Measurements from ENCODE around the gene ARFGAP2.

The ARFGAP2 gene

DNA sequence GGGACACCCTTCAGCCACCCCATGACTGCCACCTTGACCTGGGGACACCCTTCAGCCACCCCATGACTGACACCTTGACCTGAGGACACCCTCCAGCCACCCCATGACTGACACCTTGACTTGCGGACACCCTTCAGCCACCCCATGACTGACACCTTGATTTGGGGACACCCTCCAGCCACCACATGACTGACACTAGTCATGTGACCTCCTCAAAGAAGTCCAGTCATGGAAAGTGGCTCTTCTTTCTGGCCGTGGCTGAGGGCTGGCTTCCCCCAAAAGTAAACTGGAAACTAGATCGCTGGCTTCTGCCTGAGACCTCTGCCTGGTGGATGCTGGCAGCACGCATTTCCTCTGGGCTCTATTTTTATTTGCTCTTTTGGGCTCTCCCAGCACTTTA is 28.4 kb downstream of the ARFGAP2 start:
- no peak for DNase-seq (ENCODE audit: low spot score)

DNA sequence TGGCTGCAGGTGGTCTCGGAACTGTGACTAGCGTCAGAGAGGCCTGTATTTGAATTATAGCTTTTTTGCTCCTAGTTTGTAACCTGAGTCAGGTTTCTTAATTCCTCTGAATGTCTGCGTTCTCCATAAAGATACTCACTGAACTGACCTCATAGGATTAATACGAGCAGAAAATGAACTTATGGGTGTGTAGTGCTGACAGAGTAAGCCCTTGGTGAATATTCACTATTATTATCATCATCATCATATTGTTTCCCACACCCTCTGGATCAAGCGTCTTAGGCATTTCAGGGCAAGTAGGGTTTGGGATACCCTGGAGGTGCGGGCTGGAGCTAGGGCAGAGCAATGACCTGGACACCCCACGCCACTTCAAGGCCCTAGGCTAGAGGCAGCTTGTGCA is 29.0 kb downstream of the ARFGAP2 start:
- DNase-seq (ENCODE audit: low spot score), result no peak

DNA sequence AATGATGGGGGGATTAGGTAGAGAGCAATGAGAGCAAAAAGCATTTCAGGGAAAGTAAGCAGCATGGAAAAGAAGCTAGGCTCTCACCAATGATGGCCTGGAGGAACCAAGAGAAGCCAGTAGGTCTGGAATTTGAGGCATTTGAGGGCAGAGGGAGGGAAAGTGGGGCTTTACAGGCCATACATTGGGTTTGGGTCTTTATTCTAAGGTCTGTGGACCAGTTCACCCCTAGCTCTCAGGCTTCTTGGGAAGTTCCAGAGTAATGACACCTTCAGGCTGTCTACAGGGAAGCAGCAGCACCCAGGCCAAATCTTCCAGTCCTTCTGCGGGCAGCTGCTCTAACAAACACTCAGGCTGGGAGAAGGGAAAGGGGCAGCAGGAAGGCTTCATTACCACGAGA is 29.4 kb downstream of the ARFGAP2 start:
- DNase-seq (ENCODE audit: low spot score), result no peak

DNA sequence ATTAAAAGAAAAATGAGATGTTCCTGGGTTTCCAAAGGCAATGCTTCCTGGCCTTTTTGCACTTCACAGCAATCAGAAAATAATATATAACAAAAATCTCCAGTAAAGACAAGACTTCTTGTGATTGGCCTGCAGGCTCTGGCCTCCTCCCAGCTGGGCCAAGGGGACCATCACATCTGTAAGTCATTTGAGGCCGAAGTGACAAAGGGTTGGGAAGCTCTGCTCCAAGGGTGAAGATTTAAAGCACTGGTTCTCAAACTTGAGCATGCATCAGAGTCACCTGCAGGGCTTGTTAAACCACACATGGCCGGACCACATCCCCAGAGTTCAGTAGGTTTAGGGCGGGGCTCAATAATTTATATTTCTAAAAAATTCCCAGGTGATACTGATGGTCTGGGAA is 32.1 kb downstream of the ARFGAP2 start:
- DNase-seq (ENCODE audit: low spot score), result no peak

DNA sequence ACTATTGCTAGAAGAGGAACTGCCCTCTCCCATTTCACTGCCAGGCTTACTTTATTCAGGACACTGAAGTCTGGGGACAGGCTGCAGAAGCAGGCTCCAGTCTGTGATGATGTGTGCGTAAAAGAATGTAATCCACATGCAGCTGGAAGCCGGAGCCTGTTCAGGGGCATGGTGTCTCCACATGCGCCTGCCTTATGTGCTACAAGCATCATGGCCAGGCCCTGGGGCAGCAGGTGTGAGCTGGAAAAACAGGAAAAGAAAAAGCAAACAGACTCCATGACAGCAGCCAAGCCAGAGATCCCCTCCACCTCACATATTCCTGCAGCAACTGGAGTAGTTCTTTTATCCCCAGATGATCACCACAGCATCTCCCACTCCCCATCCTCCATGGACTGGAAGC is 33.4 kb downstream of the ARFGAP2 start:
- no peak for DNase-seq (ENCODE audit: low spot score)

DNA sequence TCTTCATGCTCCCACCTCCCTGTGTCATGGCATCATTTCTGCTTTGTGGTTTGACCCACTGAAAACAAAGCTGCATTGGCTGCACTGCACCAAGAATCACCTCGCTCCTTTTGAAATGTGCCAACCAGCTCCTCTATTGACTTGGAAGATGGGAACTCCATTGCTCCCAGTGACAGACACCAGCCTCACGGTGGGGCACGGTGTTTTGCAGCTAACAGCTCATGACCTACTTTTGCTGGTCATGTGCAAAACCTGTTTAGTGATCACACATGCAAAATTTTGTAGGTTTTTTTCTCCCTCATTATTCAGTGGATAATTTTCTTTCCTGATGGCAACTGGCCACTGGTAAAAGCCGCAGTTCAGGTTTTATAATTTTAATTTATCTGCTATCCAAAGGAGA is 36.8 kb downstream of the ARFGAP2 start:
- no peak for DNase-seq (ENCODE audit: low spot score)

DNA sequence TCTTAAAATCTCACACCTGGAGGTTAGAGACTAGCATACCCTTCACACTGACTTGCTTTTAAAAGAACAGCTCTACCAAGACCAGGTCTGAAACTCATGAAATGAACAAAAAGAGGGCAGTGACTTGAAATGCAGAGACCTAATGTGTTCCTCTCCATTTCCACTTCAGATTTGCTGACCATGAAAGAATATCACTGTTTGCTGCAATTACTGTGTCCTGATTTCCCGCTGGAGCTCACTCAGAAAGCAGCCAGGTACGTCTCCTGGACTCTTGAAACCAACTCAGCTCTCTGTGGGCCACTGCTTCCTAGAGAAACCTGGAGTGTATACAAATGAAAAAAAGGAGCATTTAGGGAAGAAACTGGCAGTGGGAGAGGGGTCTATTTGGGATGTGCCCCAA is 39.2 kb downstream of the ARFGAP2 start:
- no peak for DNase-seq (ENCODE audit: low spot score)

DNA sequence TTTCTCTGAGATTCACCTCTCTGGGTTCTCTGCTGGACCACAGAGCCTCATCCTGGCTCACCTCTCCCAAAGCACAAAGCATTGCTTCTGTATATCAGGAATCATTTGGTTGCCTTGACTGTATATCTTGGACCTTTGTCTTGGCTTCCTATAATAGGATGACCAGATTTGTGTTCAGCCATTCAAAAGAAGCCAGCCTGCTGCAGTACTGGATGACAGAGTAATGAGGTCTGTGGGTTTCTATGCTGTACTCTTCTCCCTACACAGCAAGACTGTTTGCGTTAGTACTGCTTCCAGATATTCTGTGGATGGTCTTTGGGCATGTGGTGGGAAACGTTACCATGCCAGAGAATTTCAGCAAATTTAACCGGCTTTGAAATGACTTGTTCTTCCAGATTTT is 39.8 kb downstream of the ARFGAP2 start:
- no peak for DNase-seq (ENCODE audit: low spot score)

DNA sequence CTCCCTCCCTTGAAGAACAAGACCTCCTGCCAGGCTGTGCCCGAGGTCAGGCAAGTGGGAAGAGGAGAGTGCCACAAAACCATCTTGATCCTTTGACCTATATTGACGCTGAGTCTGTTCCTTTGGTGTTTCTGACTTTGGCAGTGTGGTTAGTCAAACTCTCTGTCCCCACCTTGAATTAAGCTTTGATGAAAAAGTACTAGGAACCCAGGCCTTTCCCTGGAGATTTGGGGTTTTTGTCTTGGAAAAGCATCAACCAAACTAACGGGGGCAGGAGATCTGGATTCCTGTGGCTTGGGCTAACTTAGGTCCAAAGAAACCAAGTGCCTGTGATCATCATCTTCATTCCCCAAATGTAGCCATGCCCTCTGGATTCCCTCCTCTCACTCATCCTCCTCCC is 40.4 kb downstream of the ARFGAP2 start:
- no peak for DNase-seq (ENCODE audit: low spot score)

DNA sequence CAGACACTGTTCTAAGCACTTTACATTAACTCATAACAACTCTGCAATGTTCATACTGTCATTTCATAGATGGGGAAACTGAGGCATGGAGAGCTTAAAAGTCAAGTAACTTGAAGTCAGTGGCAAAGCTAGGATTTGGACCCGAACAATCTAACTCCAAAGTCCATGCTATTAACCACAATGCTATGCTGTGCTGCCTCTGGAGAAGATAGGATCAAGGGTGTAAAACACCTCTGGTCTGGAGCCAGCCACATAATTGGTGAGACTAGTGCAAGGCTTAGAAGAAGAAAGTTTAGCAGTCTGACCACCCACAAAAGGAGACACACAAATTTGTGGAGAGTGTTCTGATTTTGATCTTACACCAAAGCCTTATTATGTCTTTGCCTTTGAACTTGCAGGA is 43.7 kb downstream of the ARFGAP2 start:
- no peak for DNase-seq (ENCODE audit: low spot score)

DNA sequence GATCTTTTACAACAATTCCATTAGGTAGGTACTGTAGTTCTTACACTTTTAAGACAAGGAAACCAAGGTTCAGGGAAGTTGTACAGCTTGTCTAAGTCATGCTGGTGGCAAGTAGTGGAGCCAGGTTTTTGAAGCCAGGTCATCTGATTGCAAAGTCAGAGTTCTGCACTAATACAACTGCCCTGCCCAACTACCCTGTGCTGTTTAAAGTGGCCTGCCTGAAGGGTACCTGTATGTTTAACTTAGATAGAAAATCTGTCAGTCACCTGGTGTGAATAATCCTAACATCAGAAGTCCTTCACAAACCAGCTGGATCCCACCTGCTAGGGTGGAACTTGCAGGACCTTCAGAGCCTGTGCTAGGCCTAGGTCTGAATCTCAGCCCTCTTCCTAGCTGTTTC is 44.2 kb downstream of the ARFGAP2 start:
- no peak for DNase-seq (ENCODE audit: low spot score)

DNA sequence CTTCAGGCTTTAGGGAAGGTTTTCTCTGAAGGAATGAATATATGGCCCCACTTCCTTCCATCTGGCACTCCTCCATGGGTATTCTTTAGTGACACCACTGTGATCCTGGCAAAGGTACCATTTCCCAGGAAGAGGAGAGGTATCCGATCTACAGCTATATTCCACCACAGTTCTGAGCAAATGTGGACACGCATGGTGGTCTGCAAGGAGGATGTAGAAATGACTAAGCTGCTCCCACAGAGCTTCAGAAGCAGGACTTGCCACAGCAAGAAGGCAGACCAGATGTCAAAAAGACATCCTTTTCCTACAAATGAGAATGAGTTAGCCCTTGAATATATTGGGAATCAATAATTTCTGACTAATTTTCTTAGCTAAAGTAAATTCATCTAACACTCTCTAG is 45.5 kb downstream of the ARFGAP2 start:
- DNase-seq (ENCODE audit: low spot score), result no peak

DNA sequence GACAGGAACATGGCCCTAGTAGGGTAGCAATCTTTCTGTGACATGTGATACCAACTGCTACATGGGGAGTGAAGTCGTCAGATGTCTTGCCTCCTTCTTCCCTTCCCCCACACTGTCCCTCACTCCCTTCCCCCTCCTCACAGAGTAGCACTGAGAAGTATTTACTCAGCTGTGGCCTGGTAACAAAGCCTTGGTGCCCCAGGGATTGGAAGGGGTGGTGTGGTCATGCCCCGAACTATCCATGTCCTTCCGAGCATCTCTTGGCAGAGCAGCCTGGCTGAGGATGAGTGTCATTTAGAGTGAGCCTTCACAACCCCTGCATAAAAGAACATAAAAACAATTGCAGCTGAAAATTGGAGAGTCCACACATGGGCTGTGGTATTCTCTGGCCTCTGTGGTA is 46.1 kb downstream of the ARFGAP2 start:
- no peak for DNase-seq (ENCODE audit: low spot score)

DNA sequence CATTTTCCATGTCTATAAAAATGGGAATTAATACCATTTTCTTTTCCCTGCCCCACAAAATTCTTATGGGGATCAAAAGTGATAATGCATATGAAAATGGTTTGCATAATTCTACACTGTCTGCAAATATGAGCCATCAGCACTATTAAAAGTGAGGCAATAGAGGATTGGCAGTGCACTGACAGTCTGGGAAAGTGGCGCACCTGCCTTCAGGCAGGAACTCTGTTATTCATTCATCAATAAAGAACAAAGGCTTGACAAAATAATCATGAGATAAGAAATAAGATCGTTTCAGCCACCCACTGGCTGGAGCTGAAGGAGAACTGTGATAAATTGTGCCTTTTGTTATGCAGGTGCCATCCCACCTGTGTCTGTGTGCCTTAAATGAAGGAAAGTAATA is 49.5 kb downstream of the ARFGAP2 start:
- no peak for DNase-seq (ENCODE audit: low spot score)

DNA sequence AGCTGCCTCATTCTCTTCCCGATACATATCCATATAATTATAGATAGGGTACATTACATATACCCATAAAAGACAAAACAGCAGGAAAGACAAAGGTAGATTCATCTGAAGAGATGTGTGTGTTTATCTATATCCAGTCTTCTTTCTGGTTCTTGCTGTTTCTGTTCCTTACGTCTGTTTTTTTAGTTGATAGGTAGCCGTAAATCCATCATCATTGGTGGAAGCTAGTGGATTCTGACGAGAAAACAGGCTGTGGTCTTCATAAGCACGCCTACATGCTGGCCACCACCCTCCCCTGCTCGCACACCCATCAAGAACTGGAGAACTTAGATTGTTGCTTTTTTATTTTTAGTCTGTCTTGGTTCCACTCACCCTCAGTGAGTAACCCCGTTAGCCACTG is 51.6 kb downstream of the ARFGAP2 start:
- no peak for DNase-seq (ENCODE audit: low spot score)

DNA sequence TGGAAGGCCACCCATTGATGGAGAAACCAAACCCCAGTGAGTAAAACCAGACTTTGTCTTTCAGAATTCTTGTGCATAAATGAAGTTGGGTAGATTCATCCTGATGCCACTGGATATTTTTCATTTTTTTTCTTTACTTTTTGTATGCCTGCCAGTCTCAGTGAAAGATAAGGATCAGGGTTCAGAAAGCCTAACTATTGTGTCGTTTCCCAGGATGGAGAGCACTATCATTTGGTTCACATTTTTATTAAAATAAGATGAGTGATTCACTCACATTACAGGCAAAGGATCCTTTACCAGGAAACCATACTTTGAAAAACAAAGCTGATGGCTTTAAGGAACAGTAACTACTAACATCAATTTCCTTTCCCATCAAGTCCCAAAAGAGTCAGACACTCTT is 52.0 kb downstream of the ARFGAP2 start:
- DNase-seq (ENCODE audit: low spot score), result no peak

DNA sequence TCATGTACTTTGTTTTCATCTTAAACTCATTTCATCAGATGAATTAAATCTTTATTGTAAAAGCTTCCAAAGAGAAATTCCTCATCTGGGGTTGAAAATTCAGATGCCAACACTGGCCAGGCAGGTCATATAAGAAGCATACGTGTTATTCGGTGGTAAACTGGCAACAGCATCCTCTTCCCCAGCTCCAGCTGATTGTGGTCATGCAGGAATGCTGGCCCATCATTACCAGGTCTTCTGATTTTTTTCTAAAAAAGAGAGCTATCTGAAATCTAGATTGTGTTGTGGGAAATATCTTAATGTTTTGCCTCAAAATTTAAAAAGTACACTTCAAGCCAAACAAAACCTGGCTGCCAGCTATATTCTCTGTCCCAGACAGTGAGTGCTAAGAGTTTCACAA is 53.6 kb downstream of the ARFGAP2 start:
- no peak for DNase-seq (ENCODE audit: low spot score)

DNA sequence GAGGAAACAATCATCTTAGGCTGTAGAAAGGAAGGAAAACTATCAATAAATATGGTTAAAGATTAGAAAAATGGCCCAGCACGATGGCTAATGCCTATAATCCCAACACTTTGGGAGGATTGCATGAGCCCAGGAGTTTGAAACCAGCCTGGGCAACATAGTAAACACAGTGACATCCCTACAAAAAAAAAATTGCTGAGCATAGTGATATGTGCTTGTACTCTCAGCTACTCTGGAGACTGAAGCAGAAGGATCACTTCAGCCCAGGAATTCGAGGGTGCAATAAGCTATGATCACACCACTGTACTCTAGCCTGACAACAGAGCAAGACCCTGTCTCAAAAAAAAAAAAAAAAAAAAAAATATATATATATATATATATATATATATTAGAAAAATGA is 54.9 kb downstream of the ARFGAP2 start:
- no peak for DNase-seq (ENCODE audit: low spot score)

DNA sequence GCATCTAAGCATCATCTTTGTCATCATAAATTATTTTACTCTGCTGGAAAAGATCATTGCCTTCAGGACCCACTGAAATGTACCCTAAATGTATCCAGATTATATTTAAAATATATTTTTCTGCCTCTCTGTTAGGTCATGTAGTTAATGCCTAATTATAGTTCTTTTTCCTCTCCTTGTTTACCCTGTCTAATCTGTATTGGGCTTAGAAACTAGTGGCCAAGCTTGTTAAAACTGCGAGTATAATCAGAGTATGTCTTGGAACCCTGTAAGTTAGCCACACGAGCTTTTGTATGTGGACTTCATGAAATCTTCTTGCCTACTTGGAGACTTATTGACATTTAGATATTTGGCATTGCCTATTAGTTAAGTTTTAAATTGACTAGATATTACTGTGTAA is 55.6 kb downstream of the ARFGAP2 start:
- DNase-seq (ENCODE audit: low spot score), result no peak

DNA sequence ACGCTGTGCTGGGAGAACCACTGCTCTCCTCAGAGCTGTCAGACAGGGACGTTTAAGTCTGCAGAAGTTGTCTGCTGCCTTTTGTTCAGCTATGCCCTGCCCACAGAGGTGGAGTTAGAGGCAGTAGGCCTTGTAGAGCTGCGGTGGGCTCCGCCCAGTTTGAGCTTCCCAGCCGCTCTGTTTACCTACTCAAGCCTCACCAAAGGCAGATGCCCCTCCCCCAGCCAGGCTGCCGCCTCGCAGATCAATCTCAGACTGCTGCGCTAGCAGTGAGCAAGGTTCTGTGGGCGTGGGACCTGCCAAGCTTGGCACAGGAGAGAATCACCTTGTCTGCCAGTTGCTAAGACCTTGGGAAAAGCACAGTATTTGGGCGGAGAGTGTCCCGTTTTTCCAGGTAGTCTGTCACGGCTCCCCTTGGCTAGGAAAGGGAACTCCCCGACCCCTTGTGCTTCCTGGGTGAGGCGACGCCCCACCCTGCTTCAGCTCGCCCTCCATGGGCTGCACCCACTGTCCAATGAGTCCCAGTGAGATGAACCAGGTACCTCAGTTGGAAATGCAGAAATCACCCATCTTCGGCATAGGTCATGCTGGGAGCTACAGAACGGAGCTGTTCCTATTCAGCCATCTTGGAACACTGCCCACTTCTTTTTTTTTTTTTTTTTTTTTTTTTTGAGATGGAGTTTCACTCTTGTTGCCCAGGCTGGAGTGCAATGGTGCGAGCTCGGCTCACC is 57.6 kb downstream of the ARFGAP2 start:
- peak; percentile 35 for DNase-seq (ENCODE audit: low spot score)
